ENCODE measurements around the gene WWOX.

Gene WWOX

GRCh38 chr16:78198288-78198687, 98.8 kb downstream of the WWOX start:
- FAIRE-seq, result no peak

- no peak for FAIRE-seq
Observed at GRCh38 chr16:78199325-78200022, 100.0 kb downstream of the WWOX start.

- no peak for FAIRE-seq
Observed at GRCh38 chr16:78200023-78200389, 100.6 kb downstream of the WWOX start.

- FAIRE-seq, result no peak
Observed at GRCh38 chr16:78200623-78201096, 101.2 kb downstream of the WWOX start.

GRCh38 chr16:78205506-78205905, 106.1 kb downstream of the WWOX start:
- FAIRE-seq, result no peak

- no peak for FAIRE-seq
Observed at GRCh38 chr16:78206623-78207223, 107.3 kb downstream of the WWOX start.

GRCh38 chr16:78209951-78210661, 110.7 kb downstream of the WWOX start:
- no peak for FAIRE-seq

- no peak for FAIRE-seq
Observed at GRCh38 chr16:78211020-78211599, 111.7 kb downstream of the WWOX start.

- no peak for FAIRE-seq
Observed at GRCh38 chr16:78211946-78212345, 112.5 kb downstream of the WWOX start.

GRCh38 chr16:78212674-78213073, 113.2 kb downstream of the WWOX start:
- FAIRE-seq, result no peak

- FAIRE-seq, result no peak
Observed at GRCh38 chr16:78213751-78214150, 114.3 kb downstream of the WWOX start.

GRCh38 chr16:78215222-78215621, 115.8 kb downstream of the WWOX start:
- no peak for FAIRE-seq

- no peak for FAIRE-seq
Observed at GRCh38 chr16:78216166-78216745, 116.8 kb downstream of the WWOX start.

GRCh38 chr16:78217276-78217675, 117.8 kb downstream of the WWOX start:
- no peak for FAIRE-seq

GRCh38 chr16:78218279-78218678, 118.8 kb downstream of the WWOX start:
- no peak for FAIRE-seq

GRCh38 chr16:78218856-78219651, 119.6 kb downstream of the WWOX start:
- FAIRE-seq, result no peak

GRCh38 chr16:78220571-78220970, 121.1 kb downstream of the WWOX start:
- no peak for FAIRE-seq

GRCh38 chr16:78221892-78222291, 122.4 kb downstream of the WWOX start:
- FAIRE-seq, result no peak

GRCh38 chr16:78224342-78224741, 124.9 kb downstream of the WWOX start:
- no peak for FAIRE-seq

GRCh38 chr16:78225919-78226318, 126.5 kb downstream of the WWOX start:
- FAIRE-seq, result no peak

GRCh38 chr16:78227855-78228254, 128.4 kb downstream of the WWOX start:
- no peak for FAIRE-seq

- no peak for FAIRE-seq
Observed at GRCh38 chr16:78228704-78229103, 129.2 kb downstream of the WWOX start.
